GM19193 (cell line): ENCODE data around the gene LILRA6.
"Not testable (repeated sequence)": the region's sequence is repeated elsewhere in the genome, so short reads cannot be mapped to it uniquely, and the experiment has no call there.

Experiments
- POLR2A ChIP-seq: IDR thresholded peaks from 4 replicates; pipeline ENCODE4 v1.6.1; 2011; ENCODE audit not compliant: insufficient read depth, insufficient read length; ENCODE audit errors: extremely low read depth

LILRA6 gene

DNA sequence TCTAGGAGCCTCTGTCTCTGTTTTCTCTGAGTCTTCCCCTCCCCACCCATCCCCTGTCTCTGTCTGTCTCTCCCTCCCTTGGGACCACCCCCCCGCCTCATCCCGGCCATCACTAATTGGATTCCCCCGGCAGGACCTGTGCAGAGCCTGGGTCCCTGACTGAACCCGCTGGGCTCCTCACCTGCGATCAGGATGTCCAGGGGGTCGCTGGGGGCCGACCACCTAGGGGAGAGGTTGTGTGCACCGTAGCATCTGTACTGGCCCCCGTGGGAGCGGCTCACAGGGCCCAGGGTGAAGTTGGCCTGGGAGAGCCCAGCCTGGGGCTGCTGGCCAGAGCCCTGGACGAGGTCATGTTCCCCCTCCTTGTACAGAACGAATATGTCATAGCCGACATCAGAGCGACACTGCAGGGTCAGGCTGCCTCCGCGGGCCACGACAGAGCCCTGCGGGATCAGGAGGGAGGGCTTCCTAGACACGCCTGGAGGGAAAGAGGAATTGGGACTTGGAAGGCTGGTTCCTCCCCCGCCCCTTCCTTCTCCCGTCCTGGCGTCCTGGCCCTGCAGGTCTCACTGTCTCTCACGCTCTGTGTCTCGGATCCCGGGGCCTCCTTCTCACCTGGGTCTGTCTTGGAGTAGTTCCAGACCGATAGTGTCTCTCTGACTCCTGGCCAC is 12.7 kb upstream of the LILRA6 start:
- TF ChIP-seq POLR2A = no peak

DNA sequence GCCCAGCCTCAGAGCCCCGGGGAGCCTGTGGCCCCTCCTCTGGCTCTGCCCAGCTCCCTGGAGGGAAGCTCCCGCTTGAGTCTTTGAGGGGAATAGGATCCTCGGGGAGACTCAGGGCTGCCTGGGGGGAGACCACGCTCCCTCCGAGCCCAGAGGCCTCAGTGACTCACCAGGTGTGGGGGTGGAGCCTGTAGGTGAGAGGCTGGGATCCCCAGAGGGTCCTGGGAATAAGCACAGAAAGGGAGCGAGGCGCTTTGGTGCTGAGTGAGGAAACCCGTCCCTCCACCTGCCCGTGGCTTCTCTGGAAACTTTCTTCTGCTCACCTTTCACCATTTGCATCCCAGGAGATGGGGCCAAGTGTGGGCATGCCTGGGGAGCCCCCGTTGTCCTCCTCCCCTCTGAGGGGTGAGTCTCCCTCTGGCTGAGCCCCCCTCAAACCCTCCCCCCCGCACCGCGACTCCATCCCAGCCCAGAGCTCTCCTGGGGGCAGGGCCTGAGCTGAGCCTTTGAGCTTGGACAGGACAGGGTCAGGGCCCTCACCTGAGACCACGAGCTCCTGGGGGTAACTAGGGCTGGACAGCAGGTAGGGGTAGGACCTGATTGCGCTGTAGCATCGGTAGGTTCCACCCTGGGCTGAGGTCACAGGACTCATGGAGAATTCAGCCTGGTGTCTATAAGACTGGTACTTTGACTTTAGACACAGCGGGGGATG is 11.8 kb upstream of the LILRA6 start:
- no peak for TF ChIP-seq POLR2A

DNA sequence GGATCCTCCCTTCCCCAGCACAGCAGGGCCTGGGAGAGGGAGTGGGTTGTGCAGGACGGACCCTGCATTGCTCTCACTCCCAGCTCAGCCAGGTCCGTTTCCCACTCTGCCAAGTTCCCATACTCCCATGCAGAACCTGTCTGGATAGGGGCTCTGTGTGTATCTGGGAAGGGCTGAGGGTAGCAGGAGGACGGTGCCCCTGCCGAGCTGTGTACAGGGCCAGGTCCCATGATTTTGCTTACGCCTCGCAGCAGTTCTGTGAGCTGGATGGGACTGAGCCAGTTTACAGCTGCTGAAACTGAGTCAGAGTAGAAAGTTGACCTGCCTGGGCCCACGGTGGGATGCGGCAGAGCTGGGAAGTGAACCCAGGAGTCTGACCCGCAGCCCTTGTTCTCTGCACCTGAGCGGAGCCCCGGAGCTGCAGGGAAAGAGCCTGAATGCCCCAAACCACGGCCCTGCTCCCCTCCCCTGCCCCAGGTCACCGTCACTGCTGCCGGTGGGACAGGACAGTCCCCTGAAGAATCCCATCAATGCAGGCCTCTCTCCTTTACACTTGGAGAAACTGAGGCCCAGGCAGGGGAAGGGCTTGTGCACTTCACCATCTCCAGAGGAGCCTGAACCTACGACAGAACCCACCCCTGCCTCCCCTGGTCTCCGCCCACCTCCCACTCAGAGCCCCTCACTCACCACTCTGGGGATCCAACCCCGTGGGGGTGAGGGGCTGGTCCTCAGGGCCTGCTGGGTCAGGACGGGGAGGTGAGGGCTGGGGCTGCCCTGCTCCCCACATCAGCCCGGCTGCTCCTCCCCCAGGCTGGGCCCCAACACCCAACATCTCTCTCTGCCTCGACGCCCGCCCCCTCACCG is 11.0 kb upstream of the LILRA6 start:
- no peak for TF ChIP-seq POLR2A

DNA sequence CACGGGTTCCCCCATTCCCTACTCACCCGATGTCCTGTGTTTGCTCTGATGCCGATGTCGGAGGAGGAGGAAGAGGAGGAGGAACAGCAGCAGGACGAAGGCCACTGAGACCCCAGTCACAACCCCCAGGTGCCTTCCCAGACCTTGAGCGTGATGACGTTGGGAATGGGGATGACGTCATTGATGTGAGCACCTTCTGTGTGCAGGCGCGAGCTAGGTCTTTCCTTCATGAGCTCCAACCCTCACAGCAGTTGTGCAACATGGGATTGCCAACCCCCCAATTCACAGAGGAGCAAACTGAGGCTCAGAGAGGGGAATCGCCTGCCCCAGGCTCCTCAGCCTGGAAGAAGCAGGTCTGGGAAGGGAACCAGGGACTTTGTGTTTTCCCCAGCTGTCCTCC is 10.3 kb upstream of the LILRA6 start:
- no peak for TF ChIP-seq POLR2A

DNA sequence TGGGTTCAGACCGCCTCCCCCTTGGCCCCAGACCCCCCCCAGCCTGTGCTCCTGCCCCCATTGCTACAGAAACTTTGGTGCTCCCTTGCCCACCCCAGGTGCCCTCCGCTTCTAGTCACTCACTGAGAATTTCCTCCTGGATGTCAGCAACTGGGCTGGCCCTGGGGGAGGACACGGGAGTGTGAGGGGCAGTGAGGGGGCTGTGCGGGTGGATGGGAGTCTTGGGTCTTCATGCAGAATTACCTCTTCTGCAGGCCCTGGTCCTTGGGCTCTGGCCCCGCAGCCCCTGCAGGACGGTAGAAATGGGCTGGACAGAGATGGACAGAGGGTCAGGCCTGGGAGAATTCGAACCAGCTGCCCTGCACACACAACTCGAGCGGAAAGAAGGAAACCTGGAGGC is 9.7 kb upstream of the LILRA6 start:
- no peak for TF ChIP-seq POLR2A

DNA sequence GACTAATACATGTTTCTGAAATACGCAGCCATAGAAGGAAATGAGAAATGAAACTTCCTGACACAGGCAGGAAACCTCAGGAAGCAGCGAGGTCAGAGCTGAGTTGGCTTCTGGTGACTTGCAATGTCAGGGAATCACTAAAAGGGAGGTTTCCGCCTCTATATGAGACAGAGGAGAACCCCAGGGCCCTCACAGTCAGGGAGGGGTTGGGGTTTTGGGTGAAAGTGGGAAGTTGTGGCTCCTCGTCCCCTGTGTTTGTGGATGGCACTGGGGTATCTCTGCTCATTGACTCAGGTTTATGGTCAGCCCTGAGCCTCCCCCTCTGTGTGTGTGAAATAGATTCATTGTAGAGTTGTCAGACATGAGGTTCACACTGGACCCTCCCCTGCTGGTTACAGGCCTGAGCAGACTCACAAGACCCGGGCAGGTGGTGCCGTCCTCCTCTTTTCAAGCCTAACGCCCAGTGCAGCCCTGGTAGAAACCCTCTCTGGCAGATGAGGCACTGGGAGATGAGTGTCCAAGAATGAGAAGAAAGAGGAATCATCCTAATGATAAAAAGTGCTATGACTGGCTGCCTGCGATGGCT is 5.5 kb upstream of the LILRA6 start:
- no peak for TF ChIP-seq POLR2A

DNA sequence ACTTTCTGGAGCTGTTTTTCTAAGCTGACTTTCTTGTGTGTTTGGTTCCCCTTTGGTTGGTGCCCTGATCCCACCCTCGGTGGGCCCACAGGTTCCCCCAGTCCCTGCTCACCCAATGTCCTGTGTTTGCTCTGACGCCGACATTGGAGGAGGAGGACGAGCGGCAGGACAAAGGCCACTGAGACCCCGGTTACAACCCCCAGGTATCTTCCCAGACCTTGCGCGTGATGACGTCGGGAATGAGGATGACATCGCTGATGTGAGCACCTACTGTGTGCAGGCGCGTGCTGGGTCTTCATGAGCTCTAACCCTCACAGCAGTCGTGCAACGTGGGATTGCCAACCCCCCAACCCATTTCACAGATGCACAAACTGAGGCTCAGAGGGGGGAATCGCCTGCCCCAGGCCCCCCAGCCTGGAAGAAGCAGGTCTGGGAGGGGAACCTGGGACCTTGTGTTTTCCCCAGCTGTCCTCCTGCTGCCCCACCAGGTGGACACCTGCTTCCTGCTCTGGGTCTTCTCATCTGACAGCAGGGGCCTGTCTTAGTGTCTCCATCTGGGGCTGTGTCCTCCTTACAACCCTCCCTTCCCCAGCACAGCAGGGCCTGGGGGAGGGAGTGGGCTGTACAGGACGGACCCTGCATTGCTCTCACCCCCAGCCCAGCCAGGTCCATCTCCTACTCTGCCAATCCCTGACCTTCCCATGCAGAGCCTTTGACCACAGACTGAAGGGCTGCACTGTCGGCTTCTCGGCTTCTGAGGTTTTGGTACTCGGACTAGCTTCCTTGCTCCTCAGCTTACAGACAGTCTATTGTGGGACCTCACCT is 4.7 kb upstream of the LILRA6 start:
- TF ChIP-seq POLR2A = no peak

DNA sequence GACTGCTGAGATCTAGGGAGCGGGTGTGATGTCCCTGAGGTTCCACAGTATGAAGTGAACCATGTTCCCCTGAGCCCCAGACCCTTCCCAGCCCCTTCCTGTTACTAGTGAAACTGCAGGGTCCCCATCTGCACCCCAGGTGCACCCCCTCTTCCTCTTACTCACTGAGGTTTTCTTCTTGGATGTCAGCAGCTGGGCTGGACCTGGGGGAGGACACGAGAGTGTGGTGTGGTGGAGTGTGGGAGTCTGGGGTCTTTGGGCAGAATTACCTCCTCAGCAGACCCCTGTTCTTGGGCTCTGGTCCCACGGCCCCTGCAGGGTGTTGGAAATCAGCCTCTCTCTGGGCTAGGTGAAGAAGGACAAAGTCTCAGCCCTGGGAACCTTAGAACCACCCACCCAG is 3.3 kb upstream of the LILRA6 start:
- TF ChIP-seq POLR2A = no peak

DNA sequence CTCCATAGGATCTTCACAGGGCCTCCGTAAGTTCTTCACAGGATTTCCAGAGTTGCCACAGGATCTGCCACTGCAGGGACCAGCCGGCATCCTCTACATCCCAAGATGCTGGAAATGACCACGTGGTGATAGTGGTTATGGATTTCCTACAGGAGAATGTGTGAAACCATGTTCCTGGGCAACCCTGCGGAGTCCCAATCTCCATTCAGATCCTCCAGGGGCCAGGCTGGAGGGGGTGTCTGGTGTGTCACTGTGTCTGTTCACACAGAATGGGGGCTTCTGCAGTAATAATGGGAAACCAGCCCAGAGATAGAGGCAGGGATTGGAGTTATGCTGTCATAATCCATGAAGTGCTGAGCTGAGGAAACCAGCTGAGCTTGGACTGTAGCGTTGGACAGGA is 8.6 kb downstream of the LILRA6 start:
- no peak for TF ChIP-seq POLR2A

DNA sequence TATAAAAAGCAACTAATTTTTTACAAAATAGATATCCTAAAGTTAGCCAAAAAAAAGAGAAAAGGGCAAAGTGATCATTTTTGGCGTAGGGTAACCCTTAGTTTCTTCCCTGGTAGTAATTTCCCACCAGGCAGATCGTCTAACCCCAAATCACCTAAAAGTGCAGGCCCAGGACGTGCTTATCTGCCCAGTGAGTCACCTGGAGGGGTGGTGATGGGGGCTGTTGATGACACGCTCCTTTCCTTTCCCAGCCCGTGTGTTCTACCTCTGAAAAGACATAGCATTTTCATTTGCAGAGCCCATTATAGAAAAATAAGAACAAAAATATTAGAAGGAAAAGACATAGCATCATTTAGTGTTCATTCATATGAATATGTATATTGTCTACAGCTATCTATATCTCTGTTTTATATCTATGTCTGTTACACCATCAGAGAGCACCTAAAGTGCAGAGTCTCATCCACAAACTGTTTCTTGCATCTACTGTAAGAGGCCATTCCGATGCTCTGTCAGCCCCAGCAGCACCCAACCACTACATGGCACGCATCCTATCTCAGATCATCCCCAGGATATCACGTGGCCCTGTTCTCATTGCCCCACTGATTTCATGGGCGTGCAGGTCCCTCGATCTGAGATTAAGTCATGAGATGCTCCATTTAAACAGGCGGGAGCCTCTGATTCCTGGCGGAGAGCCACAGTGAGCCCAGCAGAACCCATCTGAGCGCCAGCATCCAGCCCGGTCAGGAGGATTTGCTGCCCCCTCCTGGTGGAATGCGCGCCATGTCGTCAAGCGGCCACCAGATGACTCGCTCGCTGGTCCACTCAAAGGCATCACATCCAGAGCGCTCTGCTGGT is 11.3 kb downstream of the LILRA6 start:
- no peak for TF ChIP-seq POLR2A

DNA sequence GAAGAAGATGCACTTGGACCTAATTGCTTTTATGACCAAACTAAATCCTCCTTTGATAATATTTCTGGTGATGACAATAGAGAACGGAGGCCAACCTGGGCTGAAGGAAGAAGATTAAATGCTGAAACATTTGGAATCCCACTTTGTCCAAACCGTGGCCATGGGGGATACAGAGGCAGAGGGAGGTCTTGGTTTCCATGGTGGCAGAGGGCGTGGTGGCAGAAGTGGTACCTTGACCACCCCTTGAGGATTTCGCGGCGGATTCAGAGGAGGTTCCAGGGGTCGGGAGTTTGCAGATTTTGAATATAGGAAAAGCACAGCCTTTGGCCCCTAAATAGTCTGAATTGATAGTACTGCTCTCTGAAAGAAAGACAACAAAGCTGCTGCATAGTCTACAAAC is 12.6 kb downstream of the LILRA6 start:
- TF ChIP-seq POLR2A = no peak

DNA sequence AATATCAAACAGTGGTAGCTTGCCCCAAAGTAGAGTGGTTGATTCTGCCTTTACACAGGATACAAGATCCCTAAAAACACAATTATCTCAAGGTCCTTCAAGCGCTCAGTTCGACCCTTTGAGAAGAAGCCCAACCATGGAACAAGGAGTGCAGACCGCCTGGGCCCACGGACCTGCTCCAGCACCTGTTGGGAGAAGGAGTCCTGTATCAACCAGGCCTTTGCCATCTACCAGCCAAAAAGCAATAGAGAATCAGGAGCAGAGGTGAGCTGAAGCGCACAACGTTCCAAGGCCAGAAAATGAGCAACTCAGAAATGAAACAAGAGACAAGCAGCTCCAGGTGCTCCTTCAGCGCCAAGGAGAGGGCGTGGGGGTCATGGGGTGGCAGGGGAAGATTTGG is 13.4 kb downstream of the LILRA6 start:
- no peak for TF ChIP-seq POLR2A

DNA sequence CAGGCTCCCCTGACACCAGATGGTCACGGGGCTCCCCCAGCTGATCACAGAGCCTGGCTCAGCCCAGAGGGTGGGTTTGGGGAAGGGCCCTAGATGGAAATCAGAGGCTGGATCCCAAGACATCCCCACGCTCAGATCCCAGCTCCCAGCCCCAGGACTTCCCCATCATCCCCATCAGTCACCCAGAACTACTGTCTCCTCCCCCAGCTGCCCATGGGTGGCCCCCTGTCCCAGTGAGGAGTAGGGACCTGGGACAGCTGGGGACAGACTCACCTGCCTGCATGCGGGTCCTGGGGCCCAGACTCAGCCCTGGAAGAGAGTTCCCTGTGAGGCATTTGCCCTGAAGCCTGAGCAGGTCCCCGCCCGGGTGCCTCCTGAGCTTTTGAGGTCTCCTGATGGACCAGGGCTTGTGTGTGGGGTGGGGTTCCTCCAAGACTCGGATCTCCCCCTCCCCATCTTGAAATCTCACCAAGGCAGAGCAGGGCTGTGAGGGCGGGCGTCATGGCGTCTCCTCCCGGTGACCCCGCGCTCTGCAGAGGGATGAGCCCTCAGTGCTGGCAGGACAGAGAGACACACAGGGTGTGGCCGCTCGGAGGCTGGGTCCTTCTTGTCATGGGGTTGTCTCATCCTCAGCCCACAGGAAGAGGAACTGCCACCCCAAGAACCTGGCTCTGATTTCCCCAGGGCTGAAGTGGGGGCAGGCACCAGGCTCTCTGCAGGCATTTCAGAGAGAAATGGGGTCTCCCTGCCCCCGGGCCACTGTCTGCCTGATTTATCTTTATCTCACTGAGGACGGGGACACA is 19.9 kb downstream of the LILRA6 start, which contains the start of gene LILRB3:
Gene LILRB3, minus strand, starts transcription at position 534 of the 803 bp plus-strand sequence. Its CDS starts 31 bp downstream, at position 503.
- not testable (repeated sequence) for TF ChIP-seq POLR2A

DNA sequence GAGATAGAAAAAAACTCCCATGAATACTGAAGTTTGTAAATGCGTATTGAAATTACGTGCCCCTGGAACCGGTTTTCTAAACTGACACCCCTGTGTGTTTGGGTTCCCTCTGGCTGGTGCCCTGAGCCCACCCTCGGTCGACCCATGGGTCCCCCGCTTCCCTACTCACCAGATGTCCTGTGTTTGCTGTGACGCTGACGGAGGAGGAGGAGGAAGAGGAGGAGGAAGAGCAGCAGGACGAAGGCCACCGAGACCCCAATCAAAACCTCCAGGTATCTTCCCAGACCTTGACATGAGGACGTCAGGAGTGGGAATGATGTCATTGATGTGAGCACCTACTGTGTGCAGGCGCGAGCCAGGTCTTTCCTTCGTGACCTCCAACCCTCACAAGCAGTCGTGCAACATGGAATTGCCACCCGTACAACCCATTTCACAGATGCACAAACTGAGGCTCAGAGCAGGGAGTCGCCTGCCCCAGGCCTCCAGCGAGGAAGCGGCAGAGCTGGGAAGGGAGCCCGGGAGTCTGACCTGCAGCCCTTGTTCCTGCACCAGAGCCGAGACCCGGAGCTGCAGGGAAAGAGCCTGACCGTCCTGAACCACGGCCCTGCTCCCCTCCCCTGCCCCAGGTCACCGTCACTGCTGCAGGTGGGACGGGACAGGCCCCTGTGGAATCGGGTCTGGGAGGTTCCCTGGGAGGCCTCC is 23.5 kb downstream of the LILRA6 start:
- no peak for TF ChIP-seq POLR2A
